ENCODE measurements around the gene ILDR1.

ILDR1 gene

GRCh38 chr3:122023335-122023910 is 1.4 kb upstream of the ILDR1 start:
- Histone ChIP-seq H3K27ac (ENCODE audit: low read depth, low read length) (peak overlapping the region; percentile 90), H3K9me2 (replicated peaks; ENCODE audit: insufficient read depth, low read length) (no peaks in the 10 kb centered on the region), H3K9ac (ENCODE audit: low read length) (peak overlapping the region; percentile 62), H3K9me3 (ENCODE audit: insufficient read depth, low read length) (no peaks in the 10 kb centered on the region), H3K27me3 (ENCODE audit: low read length) (no peaks in the 10 kb centered on the region), H3K79me2 (ENCODE audit: insufficient read depth, low read length) (no peaks in the 10 kb centered on the region; the same call in 1 of the 2 replicates), H3K4me2 (ENCODE audit: low read depth, low read length, poor library complexity, severe bottlenecking) (peak overlapping the region; percentile 91), H3K36me3 (ENCODE audit: low read length) (no peaks in the 10 kb centered on the region), H2AFZ (ENCODE audit: low read depth, low read length, severe bottlenecking) (peak overlapping the region; percentile 79), H3K4me3 (ENCODE audit: insufficient read depth, low read length, poor library complexity, severe bottlenecking) (peak overlapping the region; percentile 47), H4K20me1 (ENCODE audit: low read depth, low read length) (no peaks in the 10 kb centered on the region), H3F3A (ENCODE audit: insufficient read depth) (peaks cover 49% of the 10 kb centered on the region)
- TF ChIP-seq CTCF (IDR thresholded peaks at IDR 0.05; ENCODE audit: insufficient read depth, low read length, poor library complexity, severe bottlenecking), result peak; percentile 20
- no peak for TF ChIP-seq EZH2phosphoT487 (conservative IDR thresholded peaks at IDR 0.05; ENCODE audit: low read length)

GRCh38 chr3:122021037-122021436 is 1.0 kb downstream of the ILDR1 start:
- no peaks in the 10 kb centered on the region for H3K36me3 ChIP-seq (ENCODE audit: low read length)
- peak overlapping the region; percentile 55 for H3K4me3 ChIP-seq (ENCODE audit: insufficient read depth, low read length, poor library complexity, severe bottlenecking)
- H4K20me1 ChIP-seq (ENCODE audit: low read depth, low read length), result no peaks in the 10 kb centered on the region
- H3K9ac ChIP-seq (ENCODE audit: low read length), result peak overlapping the region; percentile 60
- H3K9me3 ChIP-seq (ENCODE audit: insufficient read depth, low read length), result no peaks in the 10 kb centered on the region
- peak overlapping the region; percentile 91 for H3K4me2 ChIP-seq (ENCODE audit: low read depth, low read length, poor library complexity, severe bottlenecking)
- H3K9me2 ChIP-seq (replicated peaks; ENCODE audit: insufficient read depth, low read length), result no peaks in the 10 kb centered on the region
- peaks cover 46% of the 10 kb centered on the region for H3F3A ChIP-seq (ENCODE audit: insufficient read depth)
- no peaks in the 10 kb centered on the region for H3K79me2 ChIP-seq (ENCODE audit: insufficient read depth, low read length)
- no peak for TF ChIP-seq EZH2phosphoT487 (conservative IDR thresholded peaks at IDR 0.05; ENCODE audit: low read length)
- no peak for TF ChIP-seq CTCF (IDR thresholded peaks at IDR 0.05; ENCODE audit: insufficient read depth, low read length, poor library complexity, severe bottlenecking)
- H3K27me3 ChIP-seq (ENCODE audit: low read length), result no peaks in the 10 kb centered on the region
- H3K27ac ChIP-seq (ENCODE audit: low read depth, low read length), result peak overlapping the region; percentile 90; the same call in 1 of the 2 replicates
- H2AFZ ChIP-seq (ENCODE audit: low read depth, low read length, severe bottlenecking), result no peak overlapping the region

GRCh38 chr3:122019493-122019892 is 2.6 kb downstream of the ILDR1 start:
- Histone ChIP-seq H3K4me2 (ENCODE audit: low read depth, low read length, poor library complexity, severe bottlenecking) (peak overlapping the region; percentile 9), H3K9ac (ENCODE audit: low read length) (no peak overlapping the region)

More at GRCh38 chr3:122019493-122019892, 2.6 kb downstream of the ILDR1 start:
- Histone ChIP-seq H3K27ac (ENCODE audit: low read depth, low read length) (no peak overlapping the region), H2AFZ (ENCODE audit: low read depth, low read length, severe bottlenecking) (no peak overlapping the region), H3K79me2 (ENCODE audit: insufficient read depth, low read length) (no peaks in the 10 kb centered on the region), H3K4me3 (ENCODE audit: insufficient read depth, low read length, poor library complexity, severe bottlenecking) (no peak overlapping the region), H3K27me3 (ENCODE audit: low read length) (no peaks in the 10 kb centered on the region), H4K20me1 (ENCODE audit: low read depth, low read length) (no peaks in the 10 kb centered on the region), H3K9me2 (replicated peaks; ENCODE audit: insufficient read depth, low read length) (no peaks in the 10 kb centered on the region), H3K36me3 (ENCODE audit: low read length) (no peaks in the 10 kb centered on the region), H3F3A (ENCODE audit: insufficient read depth) (peaks cover 30% of the 10 kb centered on the region), H3K9me3 (ENCODE audit: insufficient read depth, low read length) (no peaks in the 10 kb centered on the region)
- TF ChIP-seq EZH2phosphoT487 (conservative IDR thresholded peaks at IDR 0.05; ENCODE audit: low read length) (no peak), CTCF (IDR thresholded peaks at IDR 0.05; ENCODE audit: insufficient read depth, low read length, poor library complexity, severe bottlenecking) (no peak)
